ENCODE results near the gene LSM6.

DNA sequence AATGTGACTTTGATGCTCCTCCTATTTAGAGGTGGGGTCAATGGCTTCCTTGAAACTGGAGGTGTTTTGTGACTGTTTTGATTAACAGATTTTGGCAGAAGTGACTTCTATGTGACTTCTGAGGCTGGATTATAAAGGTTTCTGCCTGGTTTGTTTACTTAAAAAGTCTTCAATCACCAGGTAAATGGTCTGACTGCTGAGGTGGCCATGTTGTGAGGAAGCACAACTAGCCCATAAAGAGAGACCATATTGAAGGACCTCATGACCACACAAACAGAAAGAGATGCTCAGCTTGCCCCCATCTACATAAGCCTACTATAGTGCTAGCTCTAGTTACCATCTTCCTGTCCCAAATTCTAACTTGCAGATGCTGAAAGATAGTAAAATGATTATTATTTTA is 14.3 kb upstream of the LSM6 start:
- TF ChIP-seq POLR2A (IDR thresholded peaks at IDR 0.05; ENCODE audit: low read depth, low read length) (no peak), POLR2AphosphoS5 (IDR thresholded peaks at IDR 0.05; ENCODE audit: low read depth, low read length) (no peak), POU2F2 (IDR thresholded peaks at IDR 0.05; ENCODE audit: low read depth, low read length) (no peak), SPI1 (IDR thresholded peaks at IDR 0.05; ENCODE audit: low read depth, low read length) (no peak), TAF1 (IDR thresholded peaks at IDR 0.05; ENCODE audit: low read depth, low read length) (no peak), PAX5 (IDR thresholded peaks at IDR 0.05; ENCODE audit: insufficient read depth, low read length, severe bottlenecking) (no peak)
